ENCODE measurements around the gene HMGB4. TPM values are rescaled to one million over a fixed set of nuclear protein-coding genes. Genes with fewer than 3 reads are reported as not detected.

The HMGB4 gene
- total and polyA plus RNA-seq, 2 donors (not counting 1 experiment from before 2014, with no cell fraction given): not detected

DNA sequence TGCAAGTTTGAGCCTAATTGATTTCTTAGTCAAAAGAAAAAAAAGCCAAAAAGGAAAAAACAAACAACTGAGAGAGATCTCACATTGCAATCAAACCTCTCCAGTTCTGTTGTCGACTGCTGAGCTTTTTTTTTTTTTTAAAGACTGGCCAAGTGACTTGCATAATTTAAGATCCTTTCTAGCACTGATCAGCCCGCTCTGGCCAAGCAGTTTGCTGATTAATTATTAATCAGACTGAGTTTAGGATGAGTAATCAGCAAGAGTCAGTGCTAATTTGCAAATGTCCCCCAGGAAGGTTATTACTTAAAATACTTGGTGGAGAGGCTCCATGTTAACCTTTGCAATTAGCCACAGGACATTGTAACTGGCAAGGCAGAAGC lies 39.3 kb downstream of the HMGB4 start:
- peak overlapping the region; percentile 33 for H3K4me2 ChIP-seq (ENCODE audit: extremely low read depth, insufficient read depth, low read length)
- no peaks in the 10 kb centered on the region for H3K27me3 ChIP-seq (ENCODE audit: control insufficient read depth, insufficient read depth, low read length)
- no peak overlapping the region for H3K4me3 ChIP-seq (replicated peaks in 1 of 4; ENCODE audit: control extremely low read depth in 1 of 4, insufficient read depth in 1 of 4, low read depth in 3 of 4, low read length in 4 of 4)
- H3K9ac ChIP-seq (ENCODE audit: insufficient read depth, low read length): no peak overlapping the region
- no peaks in the 10 kb centered on the region for H3K79me2 ChIP-seq (ENCODE audit: control insufficient read depth, insufficient read depth, low read length)
- H2AFZ ChIP-seq (ENCODE audit: low read length): no peak overlapping the region
- H3K4me1 ChIP-seq (ENCODE audit: control insufficient read depth, extremely low read depth, insufficient read depth, low read length): peaks cover 16% of the 10 kb centered on the region
- TF ChIP-seq, protein P1, sequence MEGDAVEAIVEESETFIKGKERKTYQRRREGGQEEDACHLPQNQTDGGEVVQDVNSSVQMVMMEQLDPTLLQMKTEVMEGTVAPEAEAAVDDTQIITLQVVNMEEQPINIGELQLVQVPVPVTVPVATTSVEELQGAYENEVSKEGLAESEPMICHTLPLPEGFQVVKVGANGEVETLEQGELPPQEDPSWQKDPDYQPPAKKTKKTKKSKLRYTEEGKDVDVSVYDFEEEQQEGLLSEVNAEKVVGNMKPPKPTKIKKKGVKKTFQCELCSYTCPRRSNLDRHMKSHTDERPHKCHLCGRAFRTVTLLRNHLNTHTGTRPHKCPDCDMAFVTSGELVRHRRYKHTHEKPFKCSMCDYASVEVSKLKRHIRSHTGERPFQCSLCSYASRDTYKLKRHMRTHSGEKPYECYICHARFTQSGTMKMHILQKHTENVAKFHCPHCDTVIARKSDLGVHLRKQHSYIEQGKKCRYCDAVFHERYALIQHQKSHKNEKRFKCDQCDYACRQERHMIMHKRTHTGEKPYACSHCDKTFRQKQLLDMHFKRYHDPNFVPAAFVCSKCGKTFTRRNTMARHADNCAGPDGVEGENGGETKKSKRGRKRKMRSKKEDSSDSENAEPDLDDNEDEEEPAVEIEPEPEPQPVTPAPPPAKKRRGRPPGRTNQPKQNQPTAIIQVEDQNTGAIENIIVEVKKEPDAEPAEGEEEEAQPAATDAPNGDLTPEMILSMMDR (conservative IDR thresholded peaks at IDR 0.05 in 1 of 2, IDR thresholded peaks at IDR 0.05 in 1 of 2; ENCODE audit: low read depth in 1 of 2, low read length in 2 of 2): no peak
- TF ChIP-seq EZH2 (IDR thresholded peaks at IDR 0.05; ENCODE audit: low read length, missing control alignments): no peak
- no peaks in the 10 kb centered on the region for H4K20me1 ChIP-seq (ENCODE audit: control insufficient read depth, extremely low read depth, insufficient read depth, low read length)
- H3K9me3 ChIP-seq (ENCODE audit: control insufficient read depth, insufficient read depth, low read depth, low read length): no peaks in the 10 kb centered on the region
- no peaks in the 10 kb centered on the region for H3K36me3 ChIP-seq (ENCODE audit: control insufficient read depth, insufficient read depth, low read length)
- peak; percentile 17 to 69 for DNase-seq (ENCODE audit: low read depth in 2 of 2)
- no peak overlapping the region for H3K27ac ChIP-seq (ENCODE audit: insufficient read depth, low read length)

GRCh38 chr1:33905241-33905640 lies 41.4 kb downstream of the HMGB4 start:
- no peaks in the 10 kb centered on the region for H3K79me2 ChIP-seq (ENCODE audit: control insufficient read depth, insufficient read depth, low read length)
- H2AFZ ChIP-seq (ENCODE audit: low read length): no peak overlapping the region
- no peak for TF ChIP-seq EZH2 (IDR thresholded peaks at IDR 0.05; ENCODE audit: low read length, missing control alignments)
- TF ChIP-seq, protein P1 (conservative IDR thresholded peaks at IDR 0.05 in 1 of 2, IDR thresholded peaks at IDR 0.05 in 1 of 2; ENCODE audit: low read depth in 1 of 2, low read length in 2 of 2): no peak
- no peaks in the 10 kb centered on the region for H3K9me3 ChIP-seq (ENCODE audit: control insufficient read depth, insufficient read depth, low read depth, low read length)
- no peak overlapping the region for H3K4me2 ChIP-seq (ENCODE audit: extremely low read depth, insufficient read depth, low read length)
- H3K9ac ChIP-seq (ENCODE audit: insufficient read depth, low read length): no peak overlapping the region
- H3K27ac ChIP-seq (ENCODE audit: insufficient read depth, low read length): no peak overlapping the region
- peaks cover 16% of the 10 kb centered on the region for H3K4me1 ChIP-seq (ENCODE audit: control insufficient read depth, extremely low read depth, insufficient read depth, low read length)
- DNase-seq (ENCODE audit: low read depth in 2 of 2): no peak
- no peak overlapping the region for H3K4me3 ChIP-seq (replicated peaks in 1 of 4; ENCODE audit: control extremely low read depth in 1 of 4, insufficient read depth in 1 of 4, low read depth in 3 of 4, low read length in 4 of 4)
- no peaks in the 10 kb centered on the region for H3K27me3 ChIP-seq (ENCODE audit: control insufficient read depth, insufficient read depth, low read length)
- H3K36me3 ChIP-seq (ENCODE audit: control insufficient read depth, insufficient read depth, low read length): no peaks in the 10 kb centered on the region
- H4K20me1 ChIP-seq (ENCODE audit: control insufficient read depth, extremely low read depth, insufficient read depth, low read length): no peaks in the 10 kb centered on the region

DNA sequence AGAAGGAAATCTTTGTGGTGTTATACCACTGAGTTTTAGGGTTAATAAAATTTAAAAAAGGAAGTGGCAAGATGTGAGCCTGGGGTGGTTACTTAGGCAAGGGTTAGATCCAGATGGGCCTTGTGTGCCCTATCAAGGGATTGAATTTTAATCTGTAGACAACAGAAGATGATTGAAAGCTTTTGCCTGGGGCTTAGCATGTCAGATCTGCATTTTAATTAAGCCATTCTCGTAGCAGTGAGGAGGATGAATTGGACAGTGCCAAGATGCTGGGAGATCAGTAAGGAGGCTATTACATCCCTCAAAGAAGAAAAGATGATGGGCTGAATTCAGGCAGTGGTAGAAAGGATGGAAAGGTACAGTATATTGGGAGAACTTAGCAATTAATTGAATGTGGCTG lies 42.3 kb downstream of the HMGB4 start:
- peaks cover 16% of the 10 kb centered on the region for H3K4me1 ChIP-seq (ENCODE audit: control insufficient read depth, extremely low read depth, insufficient read depth, low read length)
- H3K9me3 ChIP-seq (ENCODE audit: control insufficient read depth, insufficient read depth, low read depth, low read length): no peaks in the 10 kb centered on the region
- H3K79me2 ChIP-seq (ENCODE audit: control insufficient read depth, insufficient read depth, low read length): no peaks in the 10 kb centered on the region
- H2AFZ ChIP-seq (ENCODE audit: low read length): no peak overlapping the region
- no peaks in the 10 kb centered on the region for H3K36me3 ChIP-seq (ENCODE audit: control insufficient read depth, insufficient read depth, low read length)
- H3K4me3 ChIP-seq (replicated peaks in 1 of 4; ENCODE audit: control extremely low read depth in 1 of 4, insufficient read depth in 1 of 4, low read depth in 3 of 4, low read length in 4 of 4): no peak overlapping the region
- no peaks in the 10 kb centered on the region for H3K27me3 ChIP-seq (ENCODE audit: control insufficient read depth, insufficient read depth, low read length)
- no peak for DNase-seq (ENCODE audit: low read depth in 2 of 2)
- H3K9ac ChIP-seq (ENCODE audit: insufficient read depth, low read length): no peak overlapping the region
- no peaks in the 10 kb centered on the region for H4K20me1 ChIP-seq (ENCODE audit: control insufficient read depth, extremely low read depth, insufficient read depth, low read length)
- no peak overlapping the region for H3K27ac ChIP-seq (ENCODE audit: insufficient read depth, low read length)
- no peak overlapping the region for H3K4me2 ChIP-seq (ENCODE audit: extremely low read depth, insufficient read depth, low read length)
- TF ChIP-seq, protein P1 (conservative IDR thresholded peaks at IDR 0.05 in 1 of 2, IDR thresholded peaks at IDR 0.05 in 1 of 2; ENCODE audit: low read depth in 1 of 2, low read length in 2 of 2): no peak
- TF ChIP-seq EZH2 (IDR thresholded peaks at IDR 0.05; ENCODE audit: low read length, missing control alignments): no peak
